GM23338 (cell line): ENCODE data around the gene TLE1. TPM values are rescaled to one million over a fixed set of nuclear protein-coding genes. Genes with fewer than 3 reads are reported as not detected.
A peak's percentile ranks its signal among the peaks of the same experiment; 100 is the strongest.

Source experiments
- ATAC-seq: fragments of 200-7000 bp; cut with Tn5 transposase; 3 replicates; pipeline ENCODE4 v1.9.1; 2020
- DNase-seq: peaks from one replicate; pipeline ENCODE4 v3.0.0-alpha.2; 2015; ENCODE audit warnings: low spot score
- H2AFZ ChIP-seq: fragments of 200-600 bp; sonication (generic); 2 replicates; pipeline ENCODE4 v1.8.0; 2016; ENCODE audit warnings: antibody characterized with exemption, mild to moderate bottlenecking, moderate library complexity
- H3F3A ChIP-seq: fragments of 200-600 bp; sonication (generic); replicated peaks from 2 replicates; pipeline ENCODE4 v1.8.0; 2017; ENCODE audit warnings: antibody characterized with exemption, mixed run types, low read depth
- H3K27ac ChIP-seq: fragments of 200-600 bp; sonication (generic); 2 replicates; pipeline ENCODE4 v1.6.1; 2016; ENCODE audit warnings: low read depth
- H3K27me3 ChIP-seq: fragments of 200-600 bp; sonication (generic); 2 replicates; pipeline ENCODE4 v1.8.0; 2016; ENCODE audit warnings: mild to moderate bottlenecking, mixed run types, moderate library complexity; ENCODE audit not compliant: insufficient read depth
- H3K36me3 ChIP-seq: fragments of 200-600 bp; sonication (generic); 2 replicates; pipeline ENCODE4 v1.8.0; 2016; ENCODE audit warnings: mild to moderate bottlenecking; ENCODE audit not compliant: insufficient read depth
- H3K4me1 ChIP-seq: fragments of 200-600 bp; sonication (generic); 2 replicates; pipeline ENCODE4 v1.8.0; 2016; ENCODE audit warnings: mild to moderate bottlenecking, moderate library complexity; ENCODE audit not compliant: insufficient read depth
- H3K4me2 ChIP-seq: fragments of 200-600 bp; sonication (generic); 2 replicates; pipeline ENCODE4 v1.7.1; 2017; ENCODE audit warnings: mixed run types
- H3K4me3 ChIP-seq: fragments of 200-600 bp; sonication (generic); 2 replicates; pipeline ENCODE4 v1.6.1; 2016; ENCODE audit warnings: mixed run types
- H3K79me2 ChIP-seq: fragments of 200-600 bp; sonication (generic); replicated peaks from 2 replicates; pipeline ENCODE4 v1.8.0; 2017; ENCODE audit warnings: mild to moderate bottlenecking; ENCODE audit not compliant: insufficient read depth
- H3K9me2 ChIP-seq: fragments of 200-600 bp; sonication (generic); 2 replicates; pipeline ENCODE4 v1.8.0; 2017; ENCODE audit not compliant: insufficient read depth
- H4K20me1 ChIP-seq: fragments of 200-600 bp; sonication (generic); replicated peaks from 2 replicates; pipeline ENCODE4 v1.8.0; 2017; ENCODE audit warnings: mild to moderate bottlenecking; ENCODE audit not compliant: insufficient read depth
- H3K27ac Mint-ChIP-seq: 2 replicates; pipeline ENCODE4 v1.8.0; 2020; ENCODE audit warnings: inconsistent platforms, mild to moderate bottlenecking, moderate library complexity, mixed read lengths
- H3K27me3 Mint-ChIP-seq: 3 replicates; pipeline ENCODE4 v1.8.0; 2022; ENCODE audit warnings: low read depth, mild to moderate bottlenecking, moderate library complexity, mixed read lengths, inconsistent platforms; ENCODE audit not compliant: insufficient read depth, poor library complexity
- H3K36me3 Mint-ChIP-seq: 3 replicates; pipeline ENCODE4 v1.8.0; 2021; ENCODE audit warnings: low read depth, mild to moderate bottlenecking, inconsistent platforms, moderate library complexity, mixed read lengths
- H3K4me1 Mint-ChIP-seq: 3 replicates; pipeline ENCODE4 v1.8.0; 2020; ENCODE audit warnings: mild to moderate bottlenecking, inconsistent platforms, mixed read lengths
- H3K4me3 Mint-ChIP-seq: 3 replicates; pipeline ENCODE4 v1.8.0; 2021; ENCODE audit warnings: moderate library complexity, mild to moderate bottlenecking, inconsistent platforms, mixed read lengths
- H3K9me3 Mint-ChIP-seq: 3 replicates; pipeline ENCODE4 v1.8.0; 2020; ENCODE audit warnings: moderate library complexity, mild to moderate bottlenecking, inconsistent platforms, mixed read lengths
- CREB1 ChIP-seq: fragments of 250-450 bp; sonication (Bioruptor Pico); IDR thresholded peaks from 2 replicates; pipeline ENCODE4 v1.5.0; 2020; ENCODE audit warnings: low read depth, mild to moderate bottlenecking, moderate library complexity
- CTCF ChIP-seq, 2 experiments: fragments of 200-600 bp in 1 of 2; sonication (generic) in 1 of 2; conservative IDR thresholded peaks; 2 replicates each; pipeline versions ENCODE4 v1.5.1 to v1.6.1; 2016 to 2017; ENCODE audit warnings: antibody characterized with exemption in 2 of 2, low read depth in 2 of 2, mild to moderate bottlenecking in 2 of 2, moderate library complexity in 1 of 2
- ETS1 ChIP-seq: IDR thresholded peaks from 2 replicates; pipeline ENCODE4 v1.6.1; 2016; ENCODE audit warnings: antibody characterized with exemption
- EZH2 ChIP-seq: fragments of 200-600 bp; sonication (generic); IDR thresholded peaks from one replicate; pipeline ENCODE4 v1.8.0; 2017; ENCODE audit warnings: antibody characterized with exemption, mild to moderate bottlenecking, low read depth; ENCODE audit not compliant: unreplicated experiment
- JUNB ChIP-seq: IDR thresholded peaks from one replicate; pipeline ENCODE4 v1.6.1; 2016; ENCODE audit warnings: antibody characterized with exemption; ENCODE audit not compliant: unreplicated experiment
- NANOG ChIP-seq: IDR thresholded peaks from 2 replicates; pipeline ENCODE4 v1.6.1; 2016; ENCODE audit warnings: antibody characterized with exemption, borderline replicate concordance
- POLR2AphosphoS5 ChIP-seq: IDR thresholded peaks from 2 replicates; pipeline ENCODE4 v1.6.1; 2016; ENCODE audit warnings: antibody characterized with exemption, low read depth
- REST ChIP-seq: IDR thresholded peaks from one replicate; pipeline ENCODE4 v1.6.1; 2018; ENCODE audit warnings: antibody characterized with exemption; ENCODE audit not compliant: unreplicated experiment
- STAT1 ChIP-seq: IDR thresholded peaks from one replicate; pipeline ENCODE4 v1.6.1; 2016; ENCODE audit warnings: antibody characterized with exemption; ENCODE audit not compliant: unreplicated experiment
- ZNF114 ChIP-seq: fragments of 250-450 bp; sonication (Bioruptor Pico); IDR thresholded peaks from 2 replicates; pipeline ENCODE4 v1.5.0; 2020; ENCODE audit warnings: mild to moderate bottlenecking, moderate library complexity
- polyA plus RNA-seq: library from polyadenylated mRNA; unstranded; fragments of >200 nt; fragmentation: Nextera tagmentation; extraction: Ambion mirVana; gene quantifications from 2 replicates; pipeline ENCODE4 v1.2.1, GENCODE V29; 2016
- total RNA-seq: library from RNA; depleted of rRNA; stranded (reverse); fragments of >200 nt; shearing (Covaris generic); gene quantifications from 2 replicates; pipeline ENCODE4 v1.2.3, GENCODE V29; 2014

Gene TLE1
- total and polyA plus RNA-seq, 2 experiments from 2014 or later = 58.1 to 132 TPM

- TF ChIP-seq REST = no peak
- TF ChIP-seq STAT1 = no peak
- no peak for TF ChIP-seq JUNB
- no peak for TF ChIP-seq ZNF114
- no peak for TF ChIP-seq POLR2AphosphoS5
- no peak for TF ChIP-seq NANOG
- TF ChIP-seq CTCF (conservative IDR thresholded peaks at IDR 0.05; ENCODE audit: low read depth in 2 of 2) = no peak
- TF ChIP-seq EZH2 = no peak
- no peak for TF ChIP-seq ETS1
- TF ChIP-seq CREB1 (CRISPR knock-in tag) = no peak
- Histone ChIP-seq H3K79me2 (peaks cover 95% of the 10 kb centered on the region), H3F3A (peaks cover 20% of the 10 kb centered on the region), H3K4me1 (peaks cover 64% of the 10 kb centered on the region), H3K4me3 (no peak overlapping the region), H3K9me2 (no peaks in the 10 kb centered on the region), H3K36me3 (peaks cover 11% of the 10 kb centered on the region; the same call in 1 of the 2 replicates), H4K20me1 (peaks cover 50% of the 10 kb centered on the region), H3K27ac (no peak overlapping the region), H3K27me3 (no peaks in the 10 kb centered on the region), H2AFZ (no peak overlapping the region), H3K4me2 (peak overlapping the region; percentile 42)
- Mint-ChIP-seq H3K4me1 (peaks cover 70% of the 10 kb centered on the region), H3K36me3 (peaks cover 57% of the 10 kb centered on the region), H3K27me3 (peaks cover 3% of the 10 kb centered on the region), H3K27ac (no peak overlapping the region), H3K9me3 (no peaks in the 10 kb centered on the region), H3K4me3 (no peak overlapping the region)
- DNase-seq (no peak), ATAC-seq (no peak)
Measured at GRCh38 chr9:81669866-81670265, 19.5 kb downstream of the TLE1 start.
